GM19455 (cell line): ENCODE results near the gene GNAO1.

ENCODE experiments used
- ATAC-seq: cut with Tn5 transposase; IDR thresholded peaks from one replicate; pipeline ENCODE4 v1.9.1; 2021; ENCODE audit not compliant: unreplicated experiment

The GNAO1 gene

GRCh38 chr16:56238188-56238587 lies 46.9 kb downstream of the GNAO1 start:
- ATAC-seq = no peak

GRCh38 chr16:56241596-56241995 lies 50.3 kb downstream of the GNAO1 start:
- ATAC-seq = no peak

GRCh38 chr16:56242740-56243139 lies 51.5 kb downstream of the GNAO1 start:
- no peak for ATAC-seq

GRCh38 chr16:56244612-56245011 lies 53.3 kb downstream of the GNAO1 start:
- no peak for ATAC-seq

- ATAC-seq = no peak
Observed at GRCh38 chr16:56245197-56245596, 53.9 kb downstream of the GNAO1 start.

GRCh38 chr16:56246051-56246817 lies 54.9 kb downstream of the GNAO1 start:
- ATAC-seq = no peak

GRCh38 chr16:56247018-56247417 lies 55.7 kb downstream of the GNAO1 start:
- ATAC-seq = no peak

GRCh38 chr16:56247808-56248207 lies 56.5 kb downstream of the GNAO1 start:
- no peak for ATAC-seq

GRCh38 chr16:56252835-56253234 lies 61.5 kb downstream of the GNAO1 start:
- ATAC-seq = no peak

- ATAC-seq = no peak
Observed at GRCh38 chr16:56255904-56256303, 64.6 kb downstream of the GNAO1 start.

GRCh38 chr16:56257239-56257638 lies 66.0 kb downstream of the GNAO1 start:
- no peak for ATAC-seq

- ATAC-seq = no peak
Observed at GRCh38 chr16:56257666-56258342, 66.5 kb downstream of the GNAO1 start.

GRCh38 chr16:56258508-56259424 lies 67.5 kb downstream of the GNAO1 start:
- ATAC-seq = no peak

- no peak for ATAC-seq
Observed at GRCh38 chr16:56259425-56259779, 68.1 kb downstream of the GNAO1 start.

GRCh38 chr16:56260378-56261160 lies 69.3 kb downstream of the GNAO1 start:
- no peak for ATAC-seq

- ATAC-seq = no peak
Observed at GRCh38 chr16:56261656-56262055, 70.4 kb downstream of the GNAO1 start.

- no peak for ATAC-seq
Observed at GRCh38 chr16:56262148-56262547, 70.9 kb downstream of the GNAO1 start.

- ATAC-seq = no peak
Observed at GRCh38 chr16:56262551-56263245, 71.4 kb downstream of the GNAO1 start.

- no peak for ATAC-seq
Observed at GRCh38 chr16:56263711-56264608, 72.7 kb downstream of the GNAO1 start.
